H1 (cell line): ENCODE results near the gene CALR.

Source experiments
- ATF3 ChIP-seq: IDR thresholded peaks from 2 replicates; pipeline ENCODE4 v1.6.1; 2011; ENCODE audit warnings: low read depth, mild to moderate bottlenecking, low read length; ENCODE audit not compliant: insufficient read depth
- CTCF ChIP-seq, 3 experiments: IDR thresholded peaks; 1 replicate in 2 of 3; 2 replicates in 1 of 3; pipeline versions ENCODE4 v1.5.1 to v1.6.1; 2011; ENCODE audit warnings: low read length in 3 of 3, mild to moderate bottlenecking in 3 of 3, inconsistent platforms in 2 of 3, low read depth in 1 of 3, moderate library complexity in 1 of 3; ENCODE audit not compliant: insufficient read depth in 1 of 3; ENCODE audit errors: control extremely low read depth in 1 of 3
- JUN ChIP-seq: IDR thresholded peaks from 2 replicates; pipeline ENCODE4 v1.6.1; 2011; ENCODE audit warnings: low read depth, mild to moderate bottlenecking, improper control_type of control experiment, low read length
- POLR2A ChIP-seq, 2 experiments: IDR thresholded peaks; 1 replicate in 1 of 2; 2 replicates in 1 of 2; pipeline ENCODE4 v1.6.1; 2011; ENCODE audit warnings: low read depth in 2 of 2, low read length in 2 of 2, mild to moderate bottlenecking in 2 of 2; ENCODE audit errors: control extremely low read depth in 1 of 2
- RXRA ChIP-seq: IDR thresholded peaks from 2 replicates; pipeline ENCODE4 v1.6.1; 2011; ENCODE audit warnings: low read depth, mild to moderate bottlenecking, low read length, moderate library complexity; ENCODE audit not compliant: insufficient read depth
- SIN3A ChIP-seq, 2 experiments: IDR thresholded peaks in 1 of 2; conservative IDR thresholded peaks in 1 of 2; 2 replicates each; pipeline ENCODE4 v1.6.1; 2011 to 2012; ENCODE audit warnings: low read length in 2 of 2, improper control_type of control experiment in 1 of 2, low read depth in 1 of 2, mild to moderate bottlenecking in 1 of 2
- SP1 ChIP-seq: IDR thresholded peaks from 2 replicates; pipeline ENCODE4 v1.6.1; 2011; ENCODE audit warnings: low read depth, low read length

- TF ChIP-seq CTCF (IDR thresholded peaks at IDR 0.05; ENCODE audit: control extremely low read depth in 1 of 3, insufficient read depth in 1 of 3, low read depth in 1 of 3, low read length in 3 of 3) (no peak), ATF3 (no peak), POLR2A (IDR thresholded peaks at IDR 0.05; ENCODE audit: control extremely low read depth in 1 of 2, low read depth in 2 of 2, low read length in 2 of 2) (peak in 1 of 2 experiments; percentile 22; a peak in 2 of 3 replicates), JUN (no peak), RXRA (no peak), SIN3A (conservative IDR thresholded peaks at IDR 0.05 in 1 of 2, IDR thresholded peaks at IDR 0.05 in 1 of 2; ENCODE audit: low read depth in 1 of 2, low read length in 2 of 2) (no peak; a peak in 1 of 4 replicates), SP1 (peak; percentile 39; the same call in 1 of the 2 replicates)
These were observed 5.1 kb downstream of the CALR start for GRCh38 chr19:12943437-12944044.
